H1 (cell line): ENCODE measurements around the gene CDH12. TPM values are rescaled to one million over a fixed set of nuclear protein-coding genes. Genes with fewer than 3 reads are reported as not detected.

Experiments used
- CTCF ChIA-PET: fragments of 300-600 bp; sonication (Branson Sonifier 250); formaldehyde crosslinking; loops from one replicate; lab custom pipeline; 2021; ENCODE audit not compliant: partially characterized antibody; lab: Charles Lee
- POLR2A ChIA-PET: fragments of 300-600 bp; sonication (Branson Sonifier 250); formaldehyde crosslinking; loops from one replicate; lab custom pipeline; 2021; ENCODE audit warnings: inconsistent platforms; ENCODE audit not compliant: partially characterized antibody; lab: Charles Lee
- DNase-seq, 2 experiments: peaks; one replicate each; pipeline versions ENCODE4 v3.0.0 to v3.0.0-alpha.2; 2010 to 2022; ENCODE audit warnings: low spot score in 2 of 2, low read depth in 1 of 2, mixed read lengths in 1 of 2
- FAIRE-seq: peaks from 2 replicates; lab custom pipeline; 2011; peaks lifted over from hg19 to GRCh38; lab: Jason Lieb, UNC
- H2AFZ ChIP-seq: 2 replicates; pipeline ENCODE4 v1.8.1; 2012; ENCODE audit warnings: low read length, inconsistent platforms
- H2AK5ac ChIP-seq: 2 replicates; pipeline ENCODE4 v1.6.1; 2013; ENCODE audit warnings: low read depth, low read length
- H2BK120ac ChIP-seq: replicated peaks from 2 replicates; pipeline ENCODE3; 2013; ENCODE audit warnings: low read depth, low read length, inconsistent platforms
- H2BK12ac ChIP-seq: 2 replicates; pipeline ENCODE4 v1.6.1; 2013; ENCODE audit warnings: low read depth, low read length
- H2BK15ac ChIP-seq: 2 replicates; pipeline ENCODE4 v1.6.1; 2013; ENCODE audit warnings: low read length
- H2BK20ac ChIP-seq: 2 replicates; pipeline ENCODE4 v1.6.1; 2013; ENCODE audit warnings: low read length
- H2BK5ac ChIP-seq: 2 replicates; pipeline ENCODE4 v1.6.1; 2013; ENCODE audit warnings: low read depth, low read length
- H3K14ac ChIP-seq: 2 replicates; pipeline ENCODE4 v1.6.1; 2013; ENCODE audit warnings: inconsistent platforms; ENCODE audit not compliant: insufficient read length
- H3K18ac ChIP-seq: 2 replicates; pipeline ENCODE4 v1.6.1; 2013; ENCODE audit warnings: low read length; ENCODE audit errors: extremely low read depth
- H3K23ac ChIP-seq: 2 replicates; pipeline ENCODE4 v1.6.1; 2013; ENCODE audit warnings: inconsistent platforms; ENCODE audit not compliant: insufficient read length
- H3K23me2 ChIP-seq: 2 replicates; pipeline ENCODE4 v1.6.1; 2013; ENCODE audit warnings: low read depth, low read length
- H3K27ac ChIP-seq: 2 replicates; pipeline ENCODE4 v1.6.1; 2011; ENCODE audit warnings: low read depth, low read length, inconsistent platforms
- H3K27me3 ChIP-seq, 4 experiments: replicated peaks in 1 of 4; 1 replicate in 1 of 4; 2 replicates in 3 of 4; pipeline versions ENCODE4 v1.6.1 to v1.8.1; 2011 to 2013; ENCODE audit warnings: low read length in 3 of 4, mild to moderate bottlenecking in 3 of 4, inconsistent platforms in 2 of 4, mixed read lengths in 2 of 4, moderate library complexity in 1 of 4; ENCODE audit not compliant: control insufficient read depth in 3 of 4, insufficient read depth in 3 of 4; ENCODE audit errors: extremely low read depth in 1 of 4
- H3K36me3 ChIP-seq, 4 experiments: 2 replicates each; pipeline versions ENCODE4 v1.6.1 to v1.8.1; 2011 to 2013; ENCODE audit warnings: mild to moderate bottlenecking in 4 of 4, low read length in 3 of 4, moderate library complexity in 2 of 4, control low read depth in 1 of 4, inconsistent platforms in 1 of 4; ENCODE audit not compliant: insufficient read depth in 4 of 4, control insufficient read depth in 2 of 4
- H3K4ac ChIP-seq: replicated peaks from 2 replicates; pipeline ENCODE3; 2013; ENCODE audit warnings: low read length, low read depth, mixed read lengths, inconsistent platforms; ENCODE audit not compliant: insufficient read length
- H3K4me1 ChIP-seq, 4 experiments: replicated peaks in 1 of 4; 1 replicate in 1 of 4; 2 replicates in 3 of 4; pipeline versions ENCODE4 v1.6.1 to v1.8.1; 2011 to 2013; ENCODE audit warnings: low read length in 3 of 4, inconsistent platforms in 2 of 4, mixed read lengths in 1 of 4; ENCODE audit not compliant: insufficient read depth in 4 of 4, control insufficient read depth in 3 of 4
- H3K4me2 ChIP-seq, 2 experiments: 2 replicates each; pipeline versions ENCODE4 v1.6.1 to v1.8.1; 2011 to 2013; ENCODE audit warnings: low read depth in 2 of 2, low read length in 2 of 2, control low read depth in 1 of 2, inconsistent platforms in 1 of 2, mild to moderate bottlenecking in 1 of 2; ENCODE audit not compliant: insufficient read depth in 1 of 2
- H3K4me3 ChIP-seq, 4 experiments: fragments of 200-600, 300-600 bp in 1 of 4; sonication (generic), shearing (Covaris generic), sonication (Bioruptor Twin) in 1 of 4; 2 replicates each; pipeline versions ENCODE4 v1.5.1 to v1.8.1; 2011 to 2016; ENCODE audit warnings: low read length in 4 of 4, low read depth in 3 of 4, control low read depth in 2 of 4, inconsistent platforms in 2 of 4, mild to moderate bottlenecking in 2 of 4, mixed read lengths in 1 of 4, moderate library complexity in 1 of 4; ENCODE audit not compliant: insufficient read depth in 2 of 4; ENCODE audit errors: extremely low read depth in 1 of 4
- H3K56ac ChIP-seq: replicated peaks from 2 replicates; pipeline ENCODE3; 2013; ENCODE audit warnings: low read depth, mild to moderate bottlenecking, mixed read lengths, low read length, inconsistent platforms; ENCODE audit not compliant: insufficient read length
- H3K79me1 ChIP-seq: 2 replicates; pipeline ENCODE4 v1.6.1; 2013; ENCODE audit warnings: low read depth, low read length, control low read depth
- H3K79me2 ChIP-seq, 2 experiments: 2 replicates each; pipeline versions ENCODE4 v1.6.1 to v1.8.1; 2012 to 2013; ENCODE audit warnings: low read length in 2 of 2, mild to moderate bottlenecking in 2 of 2, inconsistent platforms in 1 of 2; ENCODE audit not compliant: insufficient read depth in 2 of 2, control insufficient read depth in 1 of 2
- H3K9ac ChIP-seq, 4 experiments: replicated peaks in 1 of 4; 1 replicate in 1 of 4; 2 replicates in 3 of 4; pipeline versions ENCODE4 v1.6.1 to v1.8.1; 2011 to 2013; ENCODE audit warnings: low read depth in 3 of 4, low read length in 3 of 4, control low read depth in 2 of 4, mild to moderate bottlenecking in 2 of 4, moderate library complexity in 2 of 4, inconsistent platforms in 1 of 4; ENCODE audit errors: extremely low read depth in 1 of 4
- H3K9me3 ChIP-seq, 2 experiments: 2 replicates each; pipeline versions ENCODE4 v1.6.1 to v1.8.1; 2012 to 2013; ENCODE audit warnings: mild to moderate bottlenecking in 2 of 2, moderate library complexity in 2 of 2, control low read depth in 1 of 2, inconsistent platforms in 1 of 2, low read depth in 1 of 2, low read length in 1 of 2, mixed read lengths in 1 of 2; ENCODE audit not compliant: insufficient read depth in 2 of 2
- H4K20me1 ChIP-seq, 2 experiments: replicated peaks in 1 of 2; 2 replicates each; pipeline versions ENCODE3 to v1.8.1; 2011 to 2013; ENCODE audit warnings: inconsistent platforms in 2 of 2, low read length in 2 of 2, mild to moderate bottlenecking in 1 of 2; ENCODE audit not compliant: insufficient read depth in 2 of 2, control insufficient read depth in 1 of 2
- H4K5ac ChIP-seq: 2 replicates; pipeline ENCODE4 v1.6.1; 2013; ENCODE audit warnings: low read length, low read depth, mixed read lengths, inconsistent platforms; ENCODE audit not compliant: insufficient read length
- H4K8ac ChIP-seq: 2 replicates; pipeline ENCODE4 v1.8.0; 2013; ENCODE audit warnings: mild to moderate bottlenecking, moderate library complexity, low read length, inconsistent platforms; ENCODE audit not compliant: insufficient read depth; ENCODE audit errors: extremely low read depth
- H4K91ac ChIP-seq: replicated peaks from 2 replicates; pipeline ENCODE3; 2013; ENCODE audit warnings: low read length, mixed read lengths, inconsistent platforms; ENCODE audit not compliant: insufficient read length
- ATF3 ChIP-seq: IDR thresholded peaks from 2 replicates; pipeline ENCODE4 v1.6.1; 2011; ENCODE audit warnings: low read depth, mild to moderate bottlenecking, low read length; ENCODE audit not compliant: insufficient read depth
- EGR1 ChIP-seq: IDR thresholded peaks from 2 replicates; pipeline ENCODE4 v1.6.1; 2011; ENCODE audit warnings: low read depth, low read length, borderline replicate concordance
- POLR2AphosphoS5 ChIP-seq: IDR thresholded peaks from 2 replicates; pipeline ENCODE4 v1.6.1; 2011; ENCODE audit warnings: low read depth, low read length
- TBP ChIP-seq: IDR thresholded peaks from 2 replicates; pipeline ENCODE4 v1.6.1; 2011; ENCODE audit warnings: low read depth, low read length, improper control_type of control experiment
- whole genome bisulfite sequencing, 2 experiments: shearing (Covaris generic) in 1 of 2; methylation state at CpG; one replicate each; pipeline versions ENCODE4 v1.1.6 to v1.1.7; 2013 to 2015; ENCODE audit warnings: low lambda C conversion rate in 2 of 2, mixed read lengths in 2 of 2, inconsistent platforms in 1 of 2, low coverage in 1 of 2, missing lambda C conversion rate in 1 of 2; ENCODE audit not compliant: insufficient replicate concordance in 2 of 2, insufficient coverage in 1 of 2, insufficient read length in 1 of 2; ENCODE audit errors: extremely low coverage in 1 of 2, missing lambda C conversion rate in 1 of 2; 5-methylcytosine and 5-hydroxymethylcytosine counted together
- polyA plus RNA-seq, 7 experiments: library from polyadenylated mRNA; depleted of rRNA in 3 of 7; stranded (reverse) in 5 of 7; unstranded in 2 of 7; fragments of >200 nt in 5 of 7; fragments of 200-250 nt in 2 of 7; gene quantifications; 1 replicate in 5 of 7; 2 replicates in 1 of 7; 4 replicates in 1 of 7; pipeline versions ENCODE4 v1.2.1 to v1.2.3, GENCODE V29; 2011 to 2013; ENCODE audit warnings: missing spikeins in 2 of 7, mixed read lengths in 2 of 7
- total RNA-seq: library from RNA; stranded (reverse); fragmentation: NEBNext Ultra II Directional; extraction: Animal tissue kit (Norgen Biotek cat#: 25700); gene quantifications from 2 replicates; pipeline ENCODE4 v1.2.1, GENCODE V29; 2021

The CDH12 gene
- total and polyA plus RNA-seq, 2 of the 8 experiments (the other 6 are each of a cell fraction or from before 2014, with no cell fraction given): 0.03 TPM; not detected in 1

- no peak for DNase-seq
Measured at GRCh38 chr5:21783074-21783679, 1070.0 kb downstream of the CDH12 start.

More at GRCh38 chr5:21783074-21783679, 1070.0 kb downstream of the CDH12 start:
- Histone ChIP-seq H3K79me1 (no peaks in the 10 kb centered on the region), H3K27me3 (no peaks in the 10 kb centered on the region), H3K9me3 (no peaks in the 10 kb centered on the region), H3K23me2 (no peaks in the 10 kb centered on the region), H3K14ac (no peak overlapping the region), H3K36me3 (no peaks in the 10 kb centered on the region), H4K5ac (no peak overlapping the region), H3K4ac (no peak overlapping the region), H3K4me1 (no peaks in the 10 kb centered on the region), H3K4me3 (no peak overlapping the region), H3K18ac (no peak overlapping the region), H3K27ac (no peak overlapping the region), H2AFZ (no peak overlapping the region), H3K9ac (no peak overlapping the region), H3K79me2 (no peaks in the 10 kb centered on the region), H2BK12ac (no peak overlapping the region), H2AK5ac (no peak overlapping the region), H4K8ac (no peak overlapping the region), H3K23ac (no peak overlapping the region), H4K20me1 (no peaks in the 10 kb centered on the region), H2BK5ac (no peak overlapping the region), H2BK15ac (no peak overlapping the region), H3K56ac (no peak overlapping the region), H2BK20ac (no peak overlapping the region), H2BK120ac (no peak overlapping the region), H4K91ac (no peak overlapping the region), H3K4me2 (no peak overlapping the region)
- POLR2A ChIA-PET: no interaction called here
- CTCF ChIA-PET: no interaction called here
- no peak for TF ChIP-seq ATF3
- no peak for TF ChIP-seq EGR1
- no peak for TF ChIP-seq POLR2AphosphoS5
- TF ChIP-seq TBP: no peak
- no peak for FAIRE-seq
- 90% methylated on average over 6 of the region's 6 CpGs; no CpG with 5 or more reads in 1 of the 2 experiments for WGBS, 2 experiments
